GM18519 (cell line): ENCODE results near the gene ALPK1.
A peak's percentile ranks its signal among the peaks of the same experiment; 100 is the strongest.
"Not testable (repeated sequence)": the region's sequence is repeated elsewhere in the genome, so short reads cannot be mapped to it uniquely, and the experiment has no call there.

Source experiments
- ATAC-seq: cut with Tn5 transposase; IDR thresholded peaks from one replicate; pipeline ENCODE4 v1.9.1; 2021; ENCODE audit warnings: mild to moderate bottlenecking, moderate library complexity; ENCODE audit not compliant: unreplicated experiment, low FRiP score

ALPK1 gene

DNA sequence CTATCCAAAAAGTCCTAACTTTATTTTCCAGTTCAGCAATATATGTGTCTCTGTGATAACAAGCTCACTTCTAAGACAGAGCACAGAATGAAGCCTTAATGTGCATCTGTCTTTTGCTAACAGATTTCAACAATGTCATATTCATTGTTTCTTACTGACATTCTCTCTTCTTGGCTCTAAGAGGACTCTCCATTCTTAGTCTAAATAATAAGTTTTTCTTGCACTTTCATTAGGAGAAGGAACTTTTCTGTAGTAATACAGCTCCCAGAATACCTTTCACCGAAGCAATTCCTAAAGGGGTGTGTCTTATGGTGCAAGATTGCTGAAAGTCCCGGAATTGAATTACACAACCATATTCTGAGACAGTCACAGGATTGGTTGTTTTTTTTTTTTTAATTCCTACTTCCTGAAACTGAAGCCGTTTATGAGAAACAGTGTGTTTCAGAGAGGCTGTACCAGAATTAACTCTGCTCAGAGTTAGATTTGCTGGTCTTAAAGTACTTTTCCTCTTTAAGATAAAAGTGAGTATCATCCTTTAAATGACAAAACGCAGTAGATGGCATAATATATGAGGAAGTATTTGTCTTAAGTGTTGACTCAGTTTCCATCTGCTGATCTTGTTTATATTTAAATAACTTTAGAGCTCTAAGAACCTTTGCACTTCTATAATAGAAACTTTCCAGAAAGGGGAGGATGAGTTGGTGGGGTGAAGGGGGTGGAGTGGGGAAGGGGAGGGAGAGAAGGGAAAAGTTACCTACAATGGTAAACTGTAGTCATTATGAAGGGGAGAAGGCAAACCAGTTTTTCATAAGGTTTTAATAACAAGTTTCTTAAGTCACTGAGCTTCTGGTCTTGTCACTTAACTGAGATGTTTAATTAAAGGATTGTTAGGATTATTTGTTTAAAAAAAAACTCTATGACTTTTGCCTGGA, at the start of gene ALPK1:
Gene ALPK1 (plus strand): TSS at position 421 of the 932 bp plus-strand sequence.
- peak; percentile 85 for ATAC-seq

DNA sequence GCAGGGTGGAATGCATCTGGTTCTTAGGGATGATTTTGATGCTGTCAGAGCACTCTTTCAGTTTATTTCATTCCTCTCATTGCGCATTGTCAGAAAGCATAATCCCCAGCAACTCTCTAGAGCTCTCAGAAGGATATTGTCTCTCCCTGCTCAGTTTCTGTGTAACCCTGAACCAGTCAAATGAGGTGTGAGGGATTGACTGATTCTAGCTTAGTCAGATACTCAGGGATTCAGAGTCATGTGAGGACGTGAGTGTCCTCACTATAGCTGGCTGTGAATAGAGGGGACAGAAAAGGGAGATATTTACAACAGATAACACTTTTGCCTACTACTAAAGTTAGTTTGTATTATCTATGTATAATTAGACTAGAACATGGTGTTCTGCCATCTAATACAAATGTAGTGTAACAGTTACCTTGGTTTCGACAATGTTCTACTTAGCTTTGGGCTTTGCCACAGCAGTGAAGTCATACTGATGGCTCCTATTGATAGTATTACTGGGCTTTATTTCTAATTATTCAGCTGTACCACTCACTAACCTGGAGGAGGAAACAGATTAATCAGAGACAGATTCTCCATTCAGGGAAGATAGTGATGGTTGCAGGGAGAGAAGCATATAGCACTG, 46.0 kb upstream of the ALPK1 start:
- ATAC-seq, result no peak

DNA sequence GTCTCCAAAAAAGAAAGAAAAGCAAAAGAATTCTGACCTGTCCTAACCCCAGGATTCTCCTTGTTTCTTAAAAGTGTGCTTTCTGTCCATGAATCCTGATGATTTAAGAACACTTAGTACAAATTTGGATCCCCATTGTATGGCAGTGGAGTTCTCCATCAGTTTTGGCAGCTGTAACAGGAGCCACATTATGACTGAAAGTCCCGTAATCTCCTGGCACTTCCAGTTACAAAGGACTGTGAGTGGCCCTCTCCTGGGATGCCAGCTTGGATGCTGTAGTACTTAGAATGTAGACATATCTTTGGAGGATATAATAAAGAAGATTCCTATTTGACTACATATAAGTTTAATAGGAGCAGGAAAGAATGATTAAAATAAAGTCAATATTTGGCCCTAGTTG, 44.9 kb upstream of the ALPK1 start:
- no peak for ATAC-seq

DNA sequence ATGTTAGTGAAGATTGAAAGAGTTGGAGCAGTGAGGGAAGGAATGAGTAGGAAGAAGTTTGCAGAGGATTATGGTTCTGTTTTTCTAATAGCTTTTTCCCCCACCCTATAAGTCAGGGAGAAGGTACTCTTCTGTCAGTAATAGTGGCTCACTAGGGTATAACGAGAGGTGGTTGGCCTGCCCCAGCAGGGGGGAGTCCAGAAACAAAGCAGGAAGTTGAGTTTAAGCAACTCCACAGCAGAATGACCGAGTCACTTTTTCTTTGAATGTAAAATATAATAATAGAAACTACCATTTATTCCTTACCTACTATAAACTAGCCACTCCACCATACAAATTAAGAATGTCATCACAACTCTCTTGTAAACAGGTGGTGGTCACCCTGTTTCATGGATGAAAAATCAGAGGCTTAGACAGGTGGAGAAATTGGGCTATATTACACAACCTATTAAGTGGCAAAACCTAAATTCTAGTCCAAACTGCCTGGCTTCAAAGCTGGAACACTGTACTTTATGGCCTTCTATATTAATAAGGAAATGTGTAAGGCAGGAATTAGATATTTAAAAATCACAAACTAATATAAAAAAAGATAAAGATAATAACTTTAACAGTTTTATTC, 43.7 kb upstream of the ALPK1 start:
- peak; percentile 71 for ATAC-seq

DNA sequence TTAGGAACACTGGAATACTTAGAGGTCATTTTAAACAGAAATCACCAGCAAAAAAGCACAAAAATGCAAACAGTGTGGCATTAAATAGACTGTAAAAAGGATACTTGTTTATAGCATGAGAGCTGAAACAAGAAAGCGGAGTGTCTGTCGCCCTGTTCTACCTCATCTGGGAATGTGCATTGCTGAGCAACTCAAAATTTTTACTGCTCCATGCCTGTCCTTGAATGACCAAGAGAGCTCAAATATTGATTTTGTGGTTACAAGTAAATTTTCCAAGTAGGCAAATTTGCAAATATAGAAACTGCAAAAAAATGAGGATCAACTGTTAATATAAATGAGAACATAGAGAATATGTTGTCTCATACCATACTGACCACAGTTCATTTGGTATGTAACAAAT, 40.1 kb upstream of the ALPK1 start:
- ATAC-seq, result no peak

DNA sequence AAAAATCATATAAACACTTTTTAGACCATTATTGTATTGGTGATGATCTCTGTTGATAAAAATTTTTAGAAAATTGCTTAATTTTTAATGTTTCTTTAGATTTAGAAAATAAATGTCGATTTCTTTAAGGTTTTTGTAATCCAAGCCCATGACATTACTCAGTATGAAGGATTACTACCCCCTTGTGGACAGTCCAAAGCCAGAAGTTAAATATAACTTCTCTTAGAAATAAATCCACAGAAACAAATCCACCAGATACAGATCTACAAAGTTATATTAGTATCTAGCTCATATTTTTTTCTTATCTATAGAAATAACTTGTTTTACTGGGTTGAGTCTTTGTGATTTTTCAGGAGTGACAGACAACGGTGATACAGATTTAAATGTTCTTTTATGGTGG, 30.3 kb upstream of the ALPK1 start:
- ATAC-seq, result no peak

DNA sequence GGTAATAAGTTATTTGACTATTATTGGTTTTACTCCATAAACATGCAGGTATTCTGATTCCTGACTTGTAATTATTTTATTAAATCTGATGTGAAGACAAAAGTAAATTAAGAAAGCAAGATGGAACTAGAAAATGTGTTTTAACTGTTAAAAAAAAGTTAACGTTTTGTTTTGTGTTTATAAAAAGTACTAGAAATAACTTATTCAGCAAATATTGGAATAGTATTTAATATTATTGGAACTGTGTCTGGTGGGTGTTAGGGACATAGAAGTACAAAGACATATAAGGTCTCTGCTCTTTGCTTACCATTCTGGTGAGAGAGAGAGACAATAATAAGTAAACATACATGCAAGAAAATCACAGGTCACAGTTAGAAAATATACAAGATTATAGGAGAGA, 27.1 kb upstream of the ALPK1 start:
- ATAC-seq, result no peak

DNA sequence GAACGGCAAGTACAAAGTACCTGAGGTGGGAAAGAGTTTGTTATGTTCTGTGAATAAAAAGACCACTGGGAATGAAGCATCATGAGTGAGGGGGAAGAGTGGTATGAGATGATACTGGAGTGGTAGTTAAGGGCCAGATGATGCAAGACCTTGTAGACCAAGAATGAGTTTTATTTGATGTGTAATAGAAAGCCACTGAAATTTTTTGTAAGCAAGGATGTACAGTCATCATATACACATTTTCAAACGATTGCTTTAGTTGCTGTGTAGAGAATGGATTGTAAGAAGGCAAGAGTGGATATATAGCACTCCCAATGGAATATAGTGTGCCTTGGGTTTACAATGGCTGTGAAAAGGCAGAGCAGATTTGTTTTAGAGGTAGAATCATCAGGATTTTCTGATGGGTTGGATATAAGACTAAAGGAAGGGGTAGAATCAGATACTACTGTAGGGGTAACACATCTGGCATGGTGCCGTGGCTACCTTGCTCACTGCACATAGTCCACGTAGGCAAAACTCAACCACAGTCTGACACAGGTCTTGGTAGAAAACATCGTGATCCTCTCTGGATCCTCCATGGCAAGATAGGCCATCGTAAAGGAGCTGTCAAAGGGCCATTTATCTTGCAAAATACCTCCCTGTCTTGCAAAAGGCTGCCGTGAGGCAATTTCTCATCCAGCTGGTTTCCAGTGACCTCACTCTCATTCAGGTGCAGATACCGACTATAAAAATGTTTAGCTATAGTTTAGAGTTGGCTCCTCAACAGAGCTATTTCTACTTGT, 26.3 kb upstream of the ALPK1 start:
- no peak for ATAC-seq

DNA sequence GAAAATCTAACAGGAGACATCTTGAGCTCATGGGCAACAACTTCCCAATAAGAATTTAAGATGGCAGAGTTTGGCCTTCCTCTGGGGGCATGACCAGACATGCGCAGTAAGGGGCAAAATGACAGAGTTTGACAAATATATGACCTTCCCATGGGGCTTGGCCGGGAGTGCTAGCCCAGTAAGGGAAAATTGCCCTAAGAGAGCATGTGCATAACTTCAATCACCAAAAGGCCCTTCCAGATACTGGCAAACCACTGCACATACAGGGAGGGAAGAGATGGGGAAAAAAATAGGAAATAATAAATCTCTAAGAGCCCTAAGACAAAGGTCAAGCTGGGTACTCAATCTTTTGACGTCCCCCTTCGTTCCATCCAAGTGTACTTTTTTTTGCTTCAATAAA, 24.9 kb upstream of the ALPK1 start:
- ATAC-seq, result no peak

DNA sequence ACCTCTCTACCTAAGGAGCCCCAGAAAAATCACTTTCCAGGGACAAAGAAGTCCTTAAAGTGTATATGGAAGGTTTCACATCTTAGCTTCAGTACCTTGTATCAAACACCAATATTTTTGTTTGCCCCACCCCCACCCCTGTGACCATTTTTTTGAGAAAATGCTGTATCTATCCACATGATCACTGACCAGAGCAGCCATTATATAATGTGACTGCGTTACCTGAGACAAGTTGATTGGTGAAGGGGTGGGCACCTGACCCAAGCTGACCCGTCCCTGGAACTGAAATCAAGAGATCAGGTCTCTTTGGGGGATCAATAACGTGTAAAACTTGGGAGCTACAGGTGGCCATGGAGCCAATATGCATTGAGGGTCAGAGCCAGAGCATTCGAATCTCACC, 22.2 kb upstream of the ALPK1 start:
- no peak for ATAC-seq

DNA sequence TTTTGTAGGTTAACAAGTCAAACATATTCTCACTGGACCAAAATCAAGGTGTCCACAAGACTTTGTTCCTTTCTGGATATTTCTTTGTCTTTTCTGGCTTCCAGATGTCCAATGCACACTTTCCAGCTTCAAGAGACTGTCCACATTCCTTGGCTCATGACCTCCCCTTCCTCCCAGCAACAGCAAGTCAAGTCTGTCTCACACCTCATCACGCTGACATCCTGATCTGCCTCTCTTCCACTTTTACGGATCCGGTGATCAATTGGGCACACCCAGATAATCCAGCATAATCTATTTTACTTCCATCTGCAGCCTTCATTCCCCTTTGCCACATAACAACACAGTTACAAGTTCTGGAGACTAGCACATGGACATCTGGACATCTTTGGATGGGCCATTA, 21.1 kb upstream of the ALPK1 start:
- ATAC-seq, result no peak

DNA sequence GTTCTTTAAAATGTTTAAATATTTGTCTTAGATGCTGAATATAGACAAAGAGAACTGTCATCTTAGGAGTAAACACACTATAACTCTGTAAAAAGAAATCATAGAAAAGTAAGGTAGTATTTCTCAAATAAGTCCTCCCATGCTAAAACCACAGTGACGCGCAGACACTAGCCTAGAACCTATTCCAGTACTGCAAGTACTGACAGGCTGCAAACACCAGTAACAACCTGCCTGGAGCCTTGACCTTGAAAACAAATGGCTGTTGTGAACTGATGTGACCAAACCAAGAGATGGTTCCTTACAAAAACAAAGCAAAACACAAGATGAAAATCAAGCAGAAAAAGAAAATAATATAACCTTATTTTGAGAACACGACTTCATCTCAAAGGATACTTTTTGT, 19.9 kb upstream of the ALPK1 start:
- no peak for ATAC-seq

DNA sequence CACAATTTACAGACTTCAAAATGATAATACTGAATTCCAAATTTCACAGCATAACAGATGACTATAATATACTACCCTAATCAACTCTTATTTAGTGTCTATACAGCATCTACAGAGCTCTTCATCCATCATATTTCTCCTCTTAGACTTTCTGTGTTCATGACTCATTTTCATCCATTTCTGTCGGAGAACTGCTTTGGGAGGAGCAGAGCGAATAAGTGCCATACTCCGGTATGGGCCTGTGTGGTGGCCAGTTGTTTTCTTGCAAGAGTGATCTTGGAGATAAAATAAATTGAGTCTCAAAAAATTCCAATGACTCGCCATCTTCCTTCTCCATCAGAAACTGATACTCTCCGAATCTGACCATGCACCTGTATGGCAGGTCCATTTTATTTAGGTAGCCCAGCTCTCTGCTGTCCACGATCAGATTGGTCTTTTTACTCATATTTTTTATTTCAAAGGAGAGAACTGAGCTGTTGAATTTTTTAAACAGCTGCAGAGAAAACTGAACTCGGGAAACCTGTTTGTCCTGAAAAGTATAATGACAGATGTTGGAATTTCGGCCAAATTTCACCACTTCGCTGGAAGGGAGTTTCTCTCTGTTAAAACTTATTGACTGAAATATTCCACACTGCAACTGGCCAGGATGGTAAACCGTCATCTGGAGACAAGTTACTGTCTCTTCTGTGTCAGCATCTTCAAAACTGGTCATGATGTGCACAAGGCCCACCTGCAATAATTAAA, 19.3 kb upstream of the ALPK1 start:
- ATAC-seq, result no peak

DNA sequence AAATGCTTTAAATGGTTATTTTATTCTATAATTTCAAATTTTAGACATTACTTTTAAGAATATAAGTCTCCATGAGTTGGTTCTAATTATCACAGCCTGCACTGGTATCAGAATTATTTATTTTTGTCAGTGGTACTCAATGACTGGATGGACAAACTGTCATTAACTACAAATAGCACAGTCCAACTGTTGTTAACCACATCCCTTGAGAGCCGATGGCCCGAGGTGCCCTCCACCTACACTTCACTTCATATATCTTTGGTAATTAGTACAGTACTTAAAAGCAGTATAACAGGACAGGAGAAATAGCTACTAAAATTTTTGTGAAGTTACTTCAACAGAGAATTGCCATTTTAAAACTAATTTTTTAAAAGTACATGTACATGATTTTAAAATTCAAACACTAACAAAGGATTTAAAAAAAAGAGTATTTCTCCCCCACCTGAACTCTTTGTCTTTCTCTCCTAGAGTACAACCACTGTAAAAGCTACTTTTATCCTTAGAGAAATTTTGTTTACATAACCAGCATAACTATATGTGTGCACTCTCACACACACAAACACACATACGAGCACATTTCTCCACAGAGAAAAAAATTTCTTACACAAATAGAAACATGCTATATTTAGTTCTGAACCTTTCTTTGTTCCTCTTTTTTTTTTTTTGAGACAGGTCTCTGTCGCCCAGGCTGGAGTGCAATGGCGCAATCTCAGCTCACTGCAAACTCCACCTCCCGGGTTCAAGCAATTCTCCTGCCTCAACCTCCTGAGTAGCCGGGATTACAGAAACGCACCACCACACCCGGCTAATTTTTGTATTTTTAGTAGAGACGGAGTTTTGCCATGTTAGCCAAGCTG, 17.9 kb upstream of the ALPK1 start:
- peak; percentile 52 for ATAC-seq

DNA sequence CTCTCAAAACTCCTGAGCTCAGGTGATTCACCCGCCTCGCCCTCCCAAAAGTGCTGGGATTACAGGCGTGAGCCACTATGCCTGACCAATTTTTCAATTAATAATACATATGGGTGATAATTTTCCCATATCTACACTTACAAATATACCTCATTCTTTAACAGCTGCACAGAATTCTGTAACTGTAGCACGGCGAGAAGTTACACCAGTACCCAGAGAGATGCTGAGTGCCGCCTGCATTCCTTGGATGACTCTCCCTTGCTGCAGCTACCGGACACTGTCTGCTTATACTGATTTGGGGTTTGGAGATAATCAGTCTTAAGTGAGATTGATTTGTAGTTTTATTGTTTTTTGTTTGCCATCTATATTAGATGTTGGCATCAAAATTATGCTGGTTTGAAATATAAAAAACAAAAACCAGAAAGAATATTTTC, 17.3 kb upstream of the ALPK1 start:
- no peak for ATAC-seq

DNA sequence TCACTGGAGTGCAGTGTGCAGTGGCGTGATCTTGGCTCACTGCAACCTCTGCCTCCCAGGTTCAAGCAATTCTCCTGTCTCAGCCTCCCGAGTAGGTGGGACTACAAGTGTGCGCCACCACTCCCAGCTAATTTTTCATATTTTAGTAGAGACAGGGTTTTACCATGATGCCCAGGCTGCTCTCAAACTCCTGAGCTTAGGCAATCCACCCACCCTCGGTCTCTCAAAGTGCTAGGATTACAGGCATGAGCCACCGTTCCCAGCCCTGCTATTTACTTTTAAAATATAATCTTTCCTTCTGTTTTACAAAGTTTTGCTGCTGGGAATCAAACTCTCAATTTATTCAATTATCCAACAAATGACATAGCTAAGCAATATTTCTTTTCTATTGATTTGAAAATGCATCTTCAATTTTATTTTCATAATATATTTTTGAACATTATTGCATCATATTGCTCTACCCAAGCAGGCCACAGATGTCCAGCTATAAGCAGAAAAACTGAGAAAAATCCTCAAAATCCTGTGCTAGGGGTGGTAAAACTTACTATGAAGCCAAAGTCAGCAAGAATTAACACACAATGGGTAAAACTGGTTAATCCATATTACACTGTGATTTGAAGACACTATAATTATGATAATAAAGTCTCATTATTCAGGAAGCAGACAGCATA, 16.6 kb upstream of the ALPK1 start:
- ATAC-seq, result no peak

DNA sequence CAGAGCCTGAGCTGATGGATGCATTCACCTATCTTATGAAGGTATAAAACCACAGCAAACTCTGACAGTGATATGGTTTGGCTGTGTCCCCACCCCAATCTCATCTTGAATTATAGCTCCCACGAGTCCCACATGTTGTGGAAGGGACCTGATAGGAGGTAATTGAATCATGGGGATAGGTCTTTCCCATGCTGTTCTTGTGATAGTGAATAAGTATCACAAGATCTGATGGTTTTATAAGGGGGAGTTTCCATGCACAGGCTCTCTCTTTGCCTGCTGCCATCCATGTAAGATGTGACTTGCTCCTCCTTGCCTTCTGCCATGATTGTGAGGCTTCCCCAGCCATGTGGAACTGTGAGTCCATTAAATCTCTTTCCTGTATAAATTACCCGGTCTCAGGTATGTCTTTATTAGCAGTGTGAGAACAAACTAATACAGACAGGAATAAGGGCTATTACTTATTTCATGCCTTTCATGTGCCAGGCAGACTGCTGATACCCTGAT, 15.2 kb upstream of the ALPK1 start:
- not testable (repeated sequence) for ATAC-seq

DNA sequence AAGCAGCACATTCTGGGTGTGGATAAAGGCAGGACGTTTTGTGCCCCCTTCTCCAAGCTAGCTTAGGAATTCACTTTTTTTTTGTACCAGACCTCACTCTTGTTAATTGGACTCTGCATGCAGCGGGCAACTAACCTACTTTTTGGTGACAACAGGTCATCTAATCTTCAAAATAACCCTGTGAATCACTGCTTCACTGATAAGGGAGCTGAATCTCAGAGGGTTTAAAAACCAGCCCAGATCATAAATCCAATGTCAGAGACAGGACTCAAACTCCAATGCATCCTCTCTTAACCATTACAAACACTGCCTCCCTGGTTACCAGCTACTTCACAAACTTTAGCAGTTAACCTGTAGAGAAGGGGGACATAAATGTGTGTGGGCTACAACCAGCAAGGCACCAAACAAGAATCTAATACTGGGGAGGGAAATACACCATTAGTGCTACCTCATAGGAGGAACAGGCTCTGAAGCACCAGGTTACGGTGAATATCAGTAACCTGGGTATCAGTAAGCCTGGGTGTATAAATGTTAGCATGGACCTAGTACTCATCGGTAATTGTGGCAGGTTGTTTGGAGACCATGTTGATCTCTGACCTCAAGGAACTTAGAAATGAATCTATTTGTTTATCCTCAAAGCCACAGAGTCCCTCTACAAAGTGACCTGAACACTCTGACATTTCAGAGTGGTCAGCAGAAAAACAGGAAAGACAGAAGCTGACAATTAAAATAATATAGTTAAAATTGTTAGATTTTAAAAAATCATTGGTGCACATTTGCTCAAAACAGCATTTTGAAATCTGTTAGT, 14.1 kb upstream of the ALPK1 start:
- ATAC-seq, result no peak
